ENCODE results near the gene MMP7. TPM values are rescaled to one million over a fixed set of nuclear protein-coding genes. Genes with fewer than 3 reads are reported as not detected.

The MMP7 gene
- total RNA-seq, 1 experiment from 2014 or later = 0.61 TPM

- H3K4me1 ChIP-seq (ENCODE audit: control insufficient read depth in 1 of 2, insufficient read depth in 2 of 2, low read length in 2 of 2) = no peaks in the 10 kb centered on the region
- no peaks in the 10 kb centered on the region for H3K9me3 ChIP-seq (ENCODE audit: control insufficient read depth in 1 of 2, insufficient read depth in 1 of 2, low read depth in 1 of 2, low read length in 2 of 2)
- intact Hi-C loops (cut with micrococcal nuclease) = no loop called here
- no peak overlapping the region for H3K27ac ChIP-seq (ENCODE audit: low read depth, low read length)
- no peaks in the 10 kb centered on the region for H3K36me3 ChIP-seq (ENCODE audit: control insufficient read depth in 1 of 2, insufficient read depth in 2 of 2, low read length in 2 of 2)
- H2AFZ ChIP-seq (ENCODE audit: low read depth, low read length, poor library complexity, severe bottlenecking) = no peak overlapping the region
- no peaks in the 10 kb centered on the region for H3K79me2 ChIP-seq (ENCODE audit: insufficient read depth, low read length)
- H3K27me3 ChIP-seq (ENCODE audit: insufficient read depth, low read length) = no peaks in the 10 kb centered on the region
- ChIA-PET POLR2A (no interaction called here), RAD21 (ENCODE audit: low non-redundant PET in 1 of 2, low total read pairs in 2 of 2, uncharacterized antibody in 2 of 2, unreplicated experiment in 2 of 2) (interaction anchor here in 1 of 2 experiments (0.8 kb wide), 1 partner anchor 85 kb away, joined by 3 read pairs; no protein-coding TSS in a partner anchor), CTCF (interaction anchor here (0.6 to 1.8 kb wide), 12 partner anchors 8 to 231 kb away, joined by 3 to 5 read pairs (median 4); no protein-coding TSS in a partner anchor)
- peak; percentile 32; the same call in 1 of the 2 replicates for ATAC-seq
- DNase-seq (ENCODE audit: low read depth, low spot score) = no peak
- H3K9ac ChIP-seq (ENCODE audit: low read length) = no peak overlapping the region
- no peaks in the 10 kb centered on the region for H3K9me2 ChIP-seq (ENCODE audit: insufficient read depth)
- TF ChIP-seq ZFX (IDR thresholded peaks at IDR 0.05) = no peak
- TF ChIP-seq CTCF (IDR thresholded peaks at IDR 0.05 in 2 of 3, conservative IDR thresholded peaks at IDR 0.05 in 1 of 3; ENCODE audit: borderline replicate concordance in 1 of 3, insufficient read depth in 1 of 3, low read depth in 2 of 3, low read length in 2 of 3) = peak; percentile 5 to 50 (median 32); a peak in 3 of 6 replicates
- TF ChIP-seq ZBTB33 (IDR thresholded peaks at IDR 0.05; ENCODE audit: extremely low read depth, insufficient replicate concordance, low read length) = no peak
- TF ChIP-seq RAD21 (IDR thresholded peaks at IDR 0.05; ENCODE audit: low read depth) = peak; percentile 47
- no TSS peak for BruUV-seq (replicated peaks)
- H4K20me1 ChIP-seq (ENCODE audit: insufficient read depth) = no peaks in the 10 kb centered on the region
- no peak overlapping the region for H3K4me2 ChIP-seq (ENCODE audit: low read length)
- no peak overlapping the region for H3K4me3 ChIP-seq (replicated peaks in 1 of 2; ENCODE audit: low read depth in 1 of 2, low read length in 2 of 2)
These were observed 12.1 kb downstream of the MMP7 start for GRCh38 chr11:102518296-102519094.
